ENCODE measurements around the gene TRIM65. TPM values are rescaled to one million over a fixed set of nuclear protein-coding genes. Genes with fewer than 3 reads are reported as not detected.

TRIM65 gene
- total and polyA plus RNA-seq, 8 donors: 8.2 to 13.1 (median 10.5) TPM

DNA sequence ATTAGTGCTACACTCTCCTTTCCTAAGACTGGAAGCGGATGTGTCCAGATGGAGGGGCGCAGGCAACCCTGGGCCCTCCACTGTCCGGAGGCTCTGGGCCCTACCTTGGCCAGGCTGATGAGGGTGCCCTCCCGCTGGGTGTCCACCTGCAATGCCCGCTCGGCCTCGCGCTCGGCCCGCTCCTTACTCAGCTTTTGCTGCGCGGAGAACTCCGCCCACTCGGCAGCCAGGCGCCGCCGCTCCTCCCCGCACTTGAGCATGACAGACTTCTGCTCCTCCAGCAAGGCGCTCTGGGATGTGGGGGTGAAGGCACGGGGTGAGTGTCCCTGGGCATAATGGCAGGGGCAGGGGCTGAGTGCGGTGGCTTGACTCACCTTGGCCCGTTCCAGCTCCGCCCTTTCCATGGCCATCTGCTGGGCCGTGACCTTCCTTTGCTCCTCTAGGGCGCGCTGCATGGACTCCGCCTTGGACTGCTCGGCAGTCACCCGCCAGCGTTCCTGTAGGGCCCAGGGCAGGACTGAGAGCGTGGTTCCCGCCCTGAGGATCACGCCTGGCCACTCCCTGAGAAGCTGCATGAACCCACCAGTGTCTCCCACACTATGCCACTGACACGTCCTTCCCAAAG is 18.0 kb upstream of the TRIM65 start:
- H3K27ac ChIP-seq: no peak overlapping the region
- intact Hi-C loops (cut with DNase I): loop anchor here in 1 of 3 donors (10.0 kb wide), 1 partner anchor 80 kb away; no protein-coding TSS in a partner anchor
- H3K4me3 ChIP-seq: no peak overlapping the region
- no peaks in the 10 kb centered on the region for H3K27me3 ChIP-seq
- 93 to 95% methylated on average over 34 of the region's 34 CpGs for WGBS, 2 donors
- H3K9me3 ChIP-seq: no peaks in the 10 kb centered on the region
- TF ChIP-seq, protein P1, sequence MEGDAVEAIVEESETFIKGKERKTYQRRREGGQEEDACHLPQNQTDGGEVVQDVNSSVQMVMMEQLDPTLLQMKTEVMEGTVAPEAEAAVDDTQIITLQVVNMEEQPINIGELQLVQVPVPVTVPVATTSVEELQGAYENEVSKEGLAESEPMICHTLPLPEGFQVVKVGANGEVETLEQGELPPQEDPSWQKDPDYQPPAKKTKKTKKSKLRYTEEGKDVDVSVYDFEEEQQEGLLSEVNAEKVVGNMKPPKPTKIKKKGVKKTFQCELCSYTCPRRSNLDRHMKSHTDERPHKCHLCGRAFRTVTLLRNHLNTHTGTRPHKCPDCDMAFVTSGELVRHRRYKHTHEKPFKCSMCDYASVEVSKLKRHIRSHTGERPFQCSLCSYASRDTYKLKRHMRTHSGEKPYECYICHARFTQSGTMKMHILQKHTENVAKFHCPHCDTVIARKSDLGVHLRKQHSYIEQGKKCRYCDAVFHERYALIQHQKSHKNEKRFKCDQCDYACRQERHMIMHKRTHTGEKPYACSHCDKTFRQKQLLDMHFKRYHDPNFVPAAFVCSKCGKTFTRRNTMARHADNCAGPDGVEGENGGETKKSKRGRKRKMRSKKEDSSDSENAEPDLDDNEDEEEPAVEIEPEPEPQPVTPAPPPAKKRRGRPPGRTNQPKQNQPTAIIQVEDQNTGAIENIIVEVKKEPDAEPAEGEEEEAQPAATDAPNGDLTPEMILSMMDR (IDR thresholded peaks at IDR 0.05): no peak
- H3K36me3 ChIP-seq: no peaks in the 10 kb centered on the region
- DNase-seq: peak in 1 of 6 donors; percentile 58
- no peaks in the 10 kb centered on the region for H3K4me1 ChIP-seq
- no peak for ATAC-seq
- FAIRE-seq: no peak

GRCh38 chr17:75913537-75914210 is 16.9 kb upstream of the TRIM65 start:
- Histone ChIP-seq H3K27me3 (no peaks in the 10 kb centered on the region), H3K4me1 (no peaks in the 10 kb centered on the region), H3K4me3 (no peak overlapping the region), H3K9me3 (no peaks in the 10 kb centered on the region), H3K27ac (no peak overlapping the region), H3K36me3 (no peaks in the 10 kb centered on the region)
- TF ChIP-seq, protein P1 (IDR thresholded peaks at IDR 0.05): no peak
- intact Hi-C loops (cut with DNase I): loop anchor here in 1 of 3 donors (10.0 kb wide), 1 partner anchor 81 kb away; no protein-coding TSS in a partner anchor
- FAIRE-seq (no peak), ATAC-seq (no peak), DNase-seq (peak in 1 of 6 donors; percentile 56)
- 92 to 95% methylated on average over 31 to 32 of the region's 32 CpGs for WGBS, 2 donors

DNA sequence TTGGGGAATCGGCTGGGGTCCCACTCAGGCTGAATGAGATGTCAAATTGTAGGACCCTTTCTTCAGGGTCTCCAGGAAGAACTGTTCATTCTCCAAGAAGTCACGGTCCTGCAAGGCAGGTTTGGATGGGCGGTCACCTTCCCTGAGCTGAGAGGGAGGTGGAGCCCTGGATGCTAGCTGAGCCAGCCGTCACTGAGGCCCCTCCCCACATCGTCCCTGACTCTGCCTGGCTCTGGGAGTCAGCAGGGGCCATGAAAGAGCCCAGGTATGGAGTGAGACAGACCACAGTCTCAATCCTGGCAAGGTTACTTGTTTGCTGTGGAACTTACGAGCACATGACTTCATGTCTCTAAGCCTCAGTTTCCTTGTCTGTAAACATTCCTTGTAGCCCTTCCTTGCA is 13.9 kb upstream of the TRIM65 start:
- no peak for DNase-seq
- Histone ChIP-seq H3K4me1 (peaks cover 0 to under 1% (median 0%) of the 10 kb centered on the region in 3 donors), H3K9me3 (no peaks in the 10 kb centered on the region), H3K36me3 (no peaks in the 10 kb centered on the region), H3K4me3 (no peak overlapping the region), H3K27me3 (no peaks in the 10 kb centered on the region), H3K27ac (no peak overlapping the region)
- ATAC-seq: no peak
- 87 to 89% methylated on average over 6 of the region's 6 CpGs for WGBS, 2 donors
- no peak for FAIRE-seq
- intact Hi-C loops (cut with DNase I): loop anchor here in 1 of 3 donors (10.0 kb wide), 1 partner anchor 84 kb away; no protein-coding TSS in a partner anchor
- TF ChIP-seq, protein P1 (IDR thresholded peaks at IDR 0.05): no peak

DNA sequence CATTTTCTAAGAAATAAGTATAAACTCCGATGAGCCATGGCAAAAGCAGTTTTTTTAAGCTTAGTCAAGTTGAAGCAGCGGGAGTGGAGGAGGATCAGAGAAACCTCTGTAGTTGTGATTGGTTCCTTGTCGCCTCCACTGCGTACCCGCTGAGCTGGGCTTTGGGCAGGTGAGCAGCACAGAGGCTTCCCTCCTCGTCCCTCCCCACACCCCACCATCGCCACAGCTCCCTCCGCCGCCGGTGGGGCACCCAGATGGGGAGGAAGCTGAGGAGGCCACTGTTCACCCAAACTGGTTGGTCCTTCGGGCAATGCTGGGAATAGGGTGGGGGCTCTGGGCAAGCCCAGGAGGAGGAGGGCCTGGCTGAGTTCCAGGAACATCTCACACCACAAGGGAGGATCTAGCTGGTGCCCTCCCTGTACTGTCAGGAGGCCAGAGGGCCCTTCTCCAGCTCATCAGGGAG is 13.1 kb upstream of the TRIM65 start:
- no peak overlapping the region for H3K27ac ChIP-seq
- WGBS, 2 donors: 80 to 82% methylated on average over 11 of the region's 11 CpGs
- H3K36me3 ChIP-seq: no peaks in the 10 kb centered on the region
- intact Hi-C loops (cut with DNase I): loop anchor here in 2 of 3 donors (5.0 to 10.0 kb wide), 2 partner anchors 85 to 97 kb away; no protein-coding TSS in a partner anchor
- H3K4me3 ChIP-seq: no peak overlapping the region
- TF ChIP-seq, protein P1 (IDR thresholded peaks at IDR 0.05): no peak
- peaks cover 0 to 6% (median 3%) of the 10 kb centered on the region in 3 donors for H3K4me1 ChIP-seq
- FAIRE-seq: no peak
- H3K9me3 ChIP-seq: no peaks in the 10 kb centered on the region
- DNase-seq: peak in 1 of 6 donors; percentile 38
- no peaks in the 10 kb centered on the region for H3K27me3 ChIP-seq
- no peak for ATAC-seq
